Bone marrow (tissue), 2 donors: ENCODE measurements around the gene FUNDC2.

Source experiments
- DNase-seq, 2 donors: peaks; one replicate each; lab custom pipeline; 2025; lab: John Stamatoyannopoulos, UW

The FUNDC2 gene

DNA sequence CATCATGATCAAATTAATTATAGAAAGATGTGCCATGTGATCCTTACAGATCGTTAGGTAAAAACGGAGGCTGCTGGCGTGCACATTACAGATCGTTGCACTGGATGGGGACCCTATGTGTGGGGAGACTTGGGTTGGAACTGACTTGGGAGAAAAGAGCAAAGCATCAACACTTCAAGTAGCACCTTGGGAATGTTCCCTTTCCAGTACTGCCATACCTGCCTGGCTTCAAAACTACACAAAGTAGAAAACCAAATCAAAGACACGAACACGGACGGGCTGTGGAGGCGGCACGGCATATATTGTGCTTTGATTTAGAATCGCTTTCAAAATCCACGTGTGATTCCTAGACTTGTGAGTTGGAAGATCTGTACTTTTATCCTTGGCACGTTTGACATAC, 43.4 kb downstream of the FUNDC2 start:
- no peak for DNase-seq

DNA sequence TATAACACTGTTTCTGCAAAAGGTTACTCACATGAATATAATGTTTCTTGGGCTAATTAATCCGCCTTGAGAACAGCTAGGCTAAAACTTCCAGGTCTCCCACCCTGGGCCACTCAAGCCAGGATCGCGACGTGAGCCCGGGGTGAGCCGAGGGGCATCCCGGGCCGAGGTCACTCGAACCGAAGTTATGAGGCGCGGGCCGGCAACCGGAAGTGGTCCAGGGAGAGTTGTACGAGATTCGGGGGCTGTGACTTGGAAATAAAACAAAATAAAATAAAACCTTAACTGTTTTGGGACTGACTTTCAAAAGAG, 44.0 kb downstream of the FUNDC2 start:
- no peak for DNase-seq

DNA sequence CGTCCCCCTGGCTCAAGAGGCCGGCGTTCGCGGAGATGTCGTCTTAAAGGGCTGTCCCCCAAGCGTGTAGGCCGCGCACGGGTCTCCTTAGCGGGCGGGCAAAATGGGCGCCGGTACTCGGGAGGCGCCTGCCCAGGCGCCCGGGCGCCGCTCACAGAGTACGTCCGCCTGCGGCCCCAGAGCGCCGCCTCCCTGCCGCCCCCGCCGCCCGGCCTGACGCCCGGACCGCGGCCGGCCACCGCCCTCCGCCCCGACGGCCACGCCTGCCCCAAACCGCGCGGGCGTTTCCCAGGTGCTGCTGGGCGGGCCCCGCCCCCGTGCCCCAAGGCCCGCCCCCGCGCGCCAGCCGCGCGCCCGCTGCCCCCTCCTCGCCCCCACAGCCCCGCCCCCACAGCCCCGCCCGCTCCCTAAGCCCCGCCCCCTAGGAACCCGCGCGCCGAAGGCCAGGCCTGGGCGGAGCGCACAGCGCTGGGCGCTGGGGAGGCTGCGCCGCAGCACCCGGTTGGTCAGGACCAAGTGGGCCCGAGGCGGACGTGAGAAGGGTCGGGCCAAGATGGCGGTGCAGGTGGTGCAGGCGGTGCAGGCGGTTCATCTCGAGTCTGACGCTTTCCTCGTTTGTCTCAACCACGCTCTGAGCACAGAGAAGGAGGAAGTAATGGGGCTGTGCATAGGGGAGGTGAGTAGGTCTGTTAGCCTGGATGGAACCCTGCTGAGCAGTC, 44.5 kb downstream of the FUNDC2 start, which contains the start of the genes BRCC3, CMC4 and MTCP1:
Gene BRCC3 (plus strand): TSS at position 534 of the 719 bp plus-strand sequence. CDS start 20 bp downstream, at position 554.
Gene CMC4 (minus strand): TSS at position 162 of the 719 bp plus-strand sequence. CDS start 7,113 bp downstream, outside the sequence.
Gene MTCP1 (minus strand): TSS at position 162 of the 719 bp plus-strand sequence. CDS start 5,126 bp downstream, outside the sequence.
- peak; percentile 34 to 56 for DNase-seq

DNA sequence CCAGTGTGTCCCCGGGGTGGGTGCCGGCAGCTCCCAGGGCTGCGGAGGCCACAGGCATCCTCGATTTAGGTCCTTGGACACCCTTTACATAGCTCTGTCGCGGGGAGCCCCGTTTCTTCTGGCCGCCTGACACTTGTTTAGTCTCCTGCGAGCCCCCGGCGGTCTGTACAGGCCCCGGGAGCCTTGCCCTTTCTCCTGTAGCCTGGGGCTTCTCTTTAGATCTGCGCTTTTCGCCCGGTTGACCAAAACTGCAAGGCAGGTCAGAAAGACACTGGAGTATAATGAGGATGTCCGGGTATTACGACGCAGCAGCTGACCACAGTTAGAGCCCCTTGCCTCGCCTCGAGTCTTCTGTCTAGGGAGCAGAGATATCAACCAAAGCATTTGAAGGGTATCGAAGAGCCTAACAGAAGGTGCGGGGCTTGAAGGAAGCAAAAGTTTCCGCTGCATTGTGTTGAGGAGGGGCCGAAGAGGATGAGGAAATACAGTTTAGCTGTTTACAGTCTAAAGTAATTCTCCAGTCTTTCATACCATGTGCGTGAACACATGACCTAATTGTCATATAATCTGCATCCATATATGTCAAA, 45.1 kb downstream of the FUNDC2 start:
- DNase-seq = no peak

DNA sequence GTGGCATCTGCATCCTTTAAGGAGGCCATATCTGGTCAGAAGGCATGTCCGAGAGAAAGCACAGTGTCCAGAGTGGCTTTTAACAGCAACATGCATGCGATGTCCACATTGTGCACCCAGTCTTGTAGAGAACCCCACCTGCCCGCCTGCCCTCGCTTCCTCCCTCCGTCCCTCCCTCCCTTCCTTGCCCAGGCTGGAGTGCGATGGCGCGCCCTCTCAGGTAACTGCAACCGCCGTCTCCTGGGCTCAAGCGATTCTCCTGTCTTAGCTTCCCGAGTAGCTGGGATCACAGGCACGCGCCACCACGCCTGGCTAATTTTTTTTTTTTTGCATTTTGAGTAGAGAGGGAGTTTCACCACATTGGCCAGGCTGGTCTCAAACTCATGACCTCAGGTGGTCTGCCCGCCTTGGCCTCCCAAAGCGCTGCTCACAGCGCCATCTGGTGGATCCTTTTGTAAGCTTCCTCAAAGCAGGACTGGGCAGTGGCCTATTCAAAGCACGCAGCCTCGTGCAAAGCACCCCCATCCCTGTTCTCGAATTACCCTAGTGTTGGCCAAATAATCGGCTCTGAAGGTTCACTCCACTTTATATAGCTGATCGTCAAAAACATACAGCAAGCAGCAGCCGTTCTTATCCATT, 59.7 kb downstream of the FUNDC2 start:
- no peak for DNase-seq

DNA sequence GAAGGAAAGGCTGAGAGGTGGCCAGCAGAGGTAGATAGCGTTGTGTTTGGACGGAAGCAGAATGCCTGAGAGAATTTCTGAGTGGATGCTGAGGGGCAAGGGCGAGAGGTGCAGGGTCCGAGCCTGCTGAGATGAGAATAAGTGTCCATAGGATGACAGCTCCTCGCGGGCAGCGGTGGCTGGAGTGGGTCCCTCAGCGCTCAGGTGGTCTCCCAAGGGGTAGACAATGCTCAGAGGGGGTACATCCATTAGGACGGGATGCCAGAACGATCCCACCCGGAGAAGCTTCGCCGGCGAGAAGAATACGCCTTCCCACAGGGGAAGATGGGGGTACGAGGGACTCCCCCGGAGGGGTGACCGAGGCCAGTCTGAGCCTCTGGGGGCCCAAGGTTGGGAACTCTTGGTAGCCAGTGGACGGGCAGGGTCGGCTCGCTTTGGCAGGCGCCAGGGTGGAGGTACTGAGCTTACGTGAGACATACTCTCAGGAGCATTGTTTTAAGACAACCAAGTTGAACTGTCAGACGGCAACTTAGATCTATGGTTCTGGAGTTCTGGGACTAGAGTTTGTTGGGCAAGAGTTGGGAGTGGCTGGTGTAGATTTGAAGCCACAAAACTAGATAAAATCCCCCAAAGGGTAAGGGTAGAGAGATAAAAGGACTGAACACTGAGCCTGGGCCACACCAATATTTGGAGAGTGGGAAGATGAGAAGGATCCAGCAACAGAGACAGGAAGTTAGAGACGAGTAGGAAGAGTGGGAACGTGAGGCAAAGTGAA, 60.5 kb downstream of the FUNDC2 start:
- no peak for DNase-seq

DNA sequence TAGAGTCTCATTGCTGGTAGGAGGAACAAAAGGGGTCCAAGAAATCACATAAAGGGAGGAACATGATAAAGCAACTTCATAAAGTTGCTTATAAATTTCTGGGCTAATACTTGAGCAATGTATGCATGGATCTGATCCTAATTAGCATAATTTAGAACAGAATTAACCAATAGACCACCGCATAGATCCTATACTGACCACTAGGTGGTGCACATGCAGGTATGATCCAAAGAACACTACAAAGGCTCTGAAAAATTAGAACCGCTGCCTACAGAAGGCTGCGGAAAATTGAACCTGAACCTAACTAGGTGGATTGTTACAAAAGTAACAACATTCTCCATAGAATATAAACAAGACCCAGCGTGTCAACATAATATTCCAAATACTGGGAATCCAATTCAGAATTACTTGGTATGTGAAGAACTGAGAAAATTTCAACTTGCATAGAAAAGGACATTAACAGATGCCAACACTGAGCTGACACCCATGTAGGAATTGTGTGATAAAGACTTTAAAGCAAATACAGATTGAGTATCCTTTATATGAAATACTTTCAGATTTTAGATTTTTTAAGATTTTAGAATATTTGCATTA, 67.9 kb downstream of the FUNDC2 start:
- DNase-seq = no peak

DNA sequence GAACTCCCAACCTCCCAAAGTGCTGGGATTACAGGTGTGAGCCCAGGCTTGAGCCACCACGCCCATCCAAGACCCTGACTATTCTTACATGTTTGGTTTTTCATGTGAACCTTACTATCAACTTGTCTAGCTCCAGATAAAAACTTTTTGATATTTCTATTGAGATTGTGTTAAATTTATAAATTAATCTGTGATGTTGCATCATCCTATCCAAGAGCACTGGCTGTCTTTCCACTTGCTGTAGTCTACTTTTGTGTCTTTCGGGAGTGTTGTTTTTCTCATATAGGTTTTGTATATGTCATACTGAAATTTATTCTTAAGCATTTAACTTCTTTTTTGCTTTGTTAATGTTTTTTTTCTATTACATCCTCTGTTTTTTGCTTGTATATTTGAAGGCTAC, 79.3 kb downstream of the FUNDC2 start:
- DNase-seq = no peak

DNA sequence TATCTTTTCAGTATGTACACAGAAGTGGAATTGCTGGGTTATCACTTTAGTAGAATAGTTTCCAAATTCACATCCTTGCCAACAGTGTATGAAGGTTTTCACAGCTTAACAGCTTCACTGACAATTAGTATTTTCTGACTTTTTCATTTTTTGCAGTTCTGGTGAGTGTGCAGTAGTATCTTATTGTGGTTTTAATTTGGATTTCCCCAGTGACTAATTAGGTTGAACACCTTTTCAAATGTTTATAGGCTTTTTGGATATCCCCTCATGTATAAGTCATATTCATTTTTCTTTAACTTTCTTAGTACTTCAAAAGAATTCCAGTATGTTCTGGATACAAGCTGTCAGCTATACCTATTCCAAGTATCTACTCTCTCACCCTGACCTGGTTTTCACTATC, 81.8 kb downstream of the FUNDC2 start:
- DNase-seq = no peak
